Mesenchymal stem cell (in vitro differentiated cells and primary cell): ENCODE measurements around the gene ZDHHC13.
A peak's percentile ranks its signal among the peaks of the same experiment; 100 is the strongest.

Source experiments
- DNase-seq: peaks from one replicate; pipeline ENCODE4 v3.0.0-alpha.2; 2013
- H2AFZ ChIP-seq: one replicate; pipeline ENCODE4 v1.6.1; 2013; ENCODE audit warnings: low read depth, mild to moderate bottlenecking, control low read depth, inconsistent platforms, low read length, moderate library complexity
- H2AK5ac ChIP-seq: 2 replicates; pipeline ENCODE4 v1.6.1; 2013; ENCODE audit warnings: low read length, moderate library complexity, mild to moderate bottlenecking, inconsistent platforms; ENCODE audit not compliant: severe bottlenecking
- H2BK120ac ChIP-seq: one replicate; pipeline ENCODE4 v1.6.1; 2013; ENCODE audit warnings: low read depth, mild to moderate bottlenecking, inconsistent platforms, low read length, moderate library complexity
- H2BK12ac ChIP-seq, 2 experiments: one replicate each; pipeline ENCODE4 v1.6.1; 2013; ENCODE audit warnings: inconsistent platforms in 2 of 2, low read length in 2 of 2, mild to moderate bottlenecking in 2 of 2, moderate library complexity in 2 of 2, control low read depth in 1 of 2
- H2BK15ac ChIP-seq: one replicate; pipeline ENCODE4 v1.6.1; 2013; ENCODE audit warnings: mild to moderate bottlenecking, low read depth, inconsistent platforms; ENCODE audit not compliant: poor library complexity, severe bottlenecking
- H2BK5ac ChIP-seq: 2 replicates; pipeline ENCODE4 v1.6.1; 2013; ENCODE audit warnings: low read depth, mild to moderate bottlenecking, low read length, control low read depth, inconsistent platforms; ENCODE audit not compliant: poor library complexity, severe bottlenecking
- H3K14ac ChIP-seq, 2 experiments: one replicate each; pipeline ENCODE4 v1.6.1; 2013; ENCODE audit warnings: inconsistent platforms in 2 of 2, low read length in 2 of 2, control low read depth in 1 of 2, mild to moderate bottlenecking in 1 of 2, moderate library complexity in 1 of 2
- H3K18ac ChIP-seq, 2 experiments: one replicate each; pipeline ENCODE4 v1.6.1; 2013; ENCODE audit warnings: inconsistent platforms in 2 of 2, low read length in 2 of 2, control low read depth in 1 of 2, low read depth in 1 of 2, mild to moderate bottlenecking in 1 of 2
- H3K23ac ChIP-seq, 2 experiments: one replicate each; pipeline ENCODE4 v1.6.1; 2013; ENCODE audit warnings: inconsistent platforms in 2 of 2, low read length in 2 of 2, mild to moderate bottlenecking in 2 of 2, moderate library complexity in 2 of 2, control low read depth in 1 of 2
- H3K27ac ChIP-seq: 2 replicates; pipeline ENCODE4 v1.5.1; 2013; ENCODE audit warnings: mild to moderate bottlenecking, moderate library complexity, low read length, control low read depth, inconsistent platforms; ENCODE audit not compliant: poor library complexity, severe bottlenecking
- H3K27me3 ChIP-seq, 2 experiments: 2 replicates each; pipeline versions ENCODE4 v1.6.1 to v1.7.0; 2013; ENCODE audit warnings: low read length in 2 of 2, mild to moderate bottlenecking in 2 of 2, moderate library complexity in 2 of 2, control low read depth in 1 of 2, inconsistent platforms in 1 of 2; ENCODE audit not compliant: control insufficient read depth in 1 of 2, insufficient read depth in 1 of 2
- H3K36me3 ChIP-seq, 2 experiments: 2 replicates each; pipeline versions ENCODE4 v1.6.1 to v1.7.0; 2013; ENCODE audit warnings: low read length in 2 of 2, control low read depth in 1 of 2, inconsistent platforms in 1 of 2, low read depth in 1 of 2, mild to moderate bottlenecking in 1 of 2; ENCODE audit not compliant: insufficient read depth in 2 of 2, control insufficient read depth in 1 of 2
- H3K4ac ChIP-seq, 2 experiments: one replicate each; pipeline ENCODE4 v1.6.1; 2013; ENCODE audit warnings: inconsistent platforms in 2 of 2, low read length in 2 of 2, mild to moderate bottlenecking in 2 of 2, moderate library complexity in 2 of 2, control low read depth in 1 of 2, low read depth in 1 of 2
- H3K4me1 ChIP-seq: 2 replicates; pipeline ENCODE4 v1.6.1; 2013; ENCODE audit warnings: low read depth, low read length, control low read depth; ENCODE audit not compliant: control insufficient read depth, insufficient read depth
- H3K4me2 ChIP-seq: 2 replicates; pipeline ENCODE4 v1.6.1; 2013; ENCODE audit warnings: low read length, mild to moderate bottlenecking, inconsistent platforms; ENCODE audit not compliant: poor library complexity, severe bottlenecking
- H3K4me3 ChIP-seq, 2 experiments: 2 replicates each; pipeline versions ENCODE4 v1.5.1 to v1.7.0; 2013; ENCODE audit warnings: low read length in 2 of 2, mild to moderate bottlenecking in 2 of 2, control low read depth in 1 of 2, low read depth in 1 of 2; ENCODE audit not compliant: insufficient read depth in 1 of 2
- H3K79me1 ChIP-seq: replicated peaks from 2 replicates; pipeline ENCODE4 v1.6.1; 2013; ENCODE audit warnings: mild to moderate bottlenecking, control low read depth, low read length, inconsistent platforms; ENCODE audit not compliant: poor library complexity, severe bottlenecking
- H3K9ac ChIP-seq: 2 replicates; pipeline ENCODE4 v1.7.0; 2013; ENCODE audit warnings: mild to moderate bottlenecking, low read length, moderate library complexity
- H3K9me3 ChIP-seq: 2 replicates; pipeline ENCODE4 v1.7.0; 2013; ENCODE audit warnings: mild to moderate bottlenecking, low read length; ENCODE audit not compliant: control insufficient read depth
- H4K8ac ChIP-seq: one replicate; pipeline ENCODE4 v1.6.1; 2013; ENCODE audit warnings: inconsistent platforms, mild to moderate bottlenecking, low read length, moderate library complexity
- H4K91ac ChIP-seq: one replicate; pipeline ENCODE4 v1.6.1; 2013; ENCODE audit warnings: mild to moderate bottlenecking, low read length, inconsistent platforms
- WGBS: methylation state at CpG from one replicate; pipeline ENCODE4 v1.1.7; 2013; ENCODE audit warnings: mixed read lengths; 5-methylcytosine and 5-hydroxymethylcytosine counted together

Gene ZDHHC13

DNA sequence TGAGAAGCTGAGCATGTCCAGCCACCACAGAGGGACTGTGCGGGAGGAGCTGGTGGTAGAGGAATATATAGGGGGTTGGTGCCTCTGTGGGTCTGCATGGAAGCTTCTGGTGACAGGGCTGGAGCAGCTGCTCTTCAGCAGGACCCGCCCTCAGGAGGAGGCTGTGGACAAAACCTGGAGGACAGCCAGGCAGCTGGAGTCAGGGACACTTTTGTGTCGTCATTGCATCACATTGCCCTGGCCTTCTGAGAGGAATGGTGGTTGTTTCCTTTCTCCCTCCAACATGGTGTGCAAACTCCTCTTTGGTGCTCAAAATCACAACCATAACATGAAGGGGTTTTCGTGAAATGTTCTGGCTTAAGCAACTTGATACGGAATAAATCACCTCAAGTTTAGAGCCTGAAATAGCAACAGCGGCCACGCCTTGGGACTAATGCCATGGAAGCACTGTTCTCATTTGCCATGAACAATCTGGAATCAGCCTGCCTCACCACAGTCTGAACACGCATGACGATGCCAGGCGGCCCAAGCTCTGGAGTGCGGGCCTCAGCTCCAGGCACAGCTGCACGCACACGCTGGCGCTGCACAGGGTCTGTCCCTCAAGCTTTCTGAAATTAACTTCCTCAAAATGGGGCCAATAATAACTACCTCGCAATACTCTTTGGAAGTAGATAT is 102.0 kb downstream of the ZDHHC13 start:
- Histone ChIP-seq H2BK5ac (no peak overlapping the region), H3K4me1 (no peaks in the 10 kb centered on the region), H4K91ac (no peak overlapping the region), H3K27me3 (peaks cover 0 to 36% of the 10 kb centered on the region in 2 experiments), H2BK120ac (no peak overlapping the region), H3K36me3 (peaks cover 0 to 3% of the 10 kb centered on the region in 2 experiments), H3K4ac (no peak overlapping the region), H2BK15ac (no peak overlapping the region), H3K9ac (no peak overlapping the region), H3K23ac (no peak overlapping the region), H4K8ac (no peak overlapping the region), H3K4me3 (no peak overlapping the region), H3K4me2 (no peak overlapping the region), H2AFZ (no peak overlapping the region), H3K27ac (no peak overlapping the region), H3K14ac (no peak overlapping the region), H3K79me1 (no peaks in the 10 kb centered on the region), H2AK5ac (no peak overlapping the region), H3K9me3 (no peaks in the 10 kb centered on the region), H3K18ac (no peak overlapping the region), H2BK12ac (no peak overlapping the region)
- no peak for DNase-seq
- 93% methylated on average over 12 of the region's 15 CpGs for WGBS

DNA sequence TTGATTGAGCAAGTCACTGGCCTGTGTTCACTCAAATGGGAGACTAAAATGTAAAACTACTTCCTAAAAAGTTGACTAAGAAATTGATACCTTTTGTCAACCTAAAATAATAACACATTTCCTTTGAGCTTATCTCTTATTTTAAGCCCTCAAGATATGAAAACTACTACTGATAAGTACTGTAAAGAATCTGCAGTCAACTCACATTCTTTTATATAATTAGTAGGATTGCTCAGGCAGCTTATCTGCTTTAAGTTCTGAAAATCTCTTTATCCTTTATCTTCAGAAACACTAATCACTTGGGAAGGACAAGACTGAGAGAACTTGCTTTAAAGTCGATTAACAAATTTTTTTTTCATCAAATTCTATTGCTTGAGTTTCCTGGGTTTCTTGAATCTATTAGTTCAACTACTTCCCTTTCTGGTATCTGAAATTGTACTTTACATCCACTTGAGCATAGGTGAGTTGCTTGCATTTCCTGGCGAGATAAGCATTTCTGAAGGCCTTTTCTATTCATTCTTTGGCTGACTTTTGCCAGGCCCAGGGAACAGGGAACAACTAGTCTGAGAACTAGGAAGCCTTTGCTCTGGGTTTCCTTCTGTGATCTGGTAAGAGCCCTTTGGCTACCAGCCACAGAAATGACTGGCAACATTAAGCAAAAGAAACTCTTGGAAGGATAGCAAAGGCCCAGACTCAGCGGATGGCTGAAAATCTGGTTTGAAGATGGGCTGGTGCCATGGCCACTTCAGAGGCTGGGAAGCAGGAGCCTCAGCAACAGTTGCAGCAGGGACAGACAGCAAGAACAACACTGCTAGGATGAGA is 104.1 kb downstream of the ZDHHC13 start:
- Histone ChIP-seq H2BK15ac (no peak overlapping the region), H4K91ac (no peak overlapping the region), H2BK5ac (no peak overlapping the region), H3K18ac (no peak overlapping the region), H3K36me3 (peaks cover 0 to 3% of the 10 kb centered on the region in 2 experiments), H3K4me3 (no peak overlapping the region), H3K4me1 (no peaks in the 10 kb centered on the region), H2BK12ac (no peak overlapping the region), H3K9me3 (no peaks in the 10 kb centered on the region), H3K9ac (no peak overlapping the region), H3K4ac (no peak overlapping the region), H4K8ac (no peak overlapping the region), H3K27me3 (peaks cover 0 to 27% of the 10 kb centered on the region in 2 experiments), H3K4me2 (no peak overlapping the region), H2AFZ (no peak overlapping the region), H3K14ac (no peak overlapping the region), H3K27ac (no peak overlapping the region), H3K79me1 (no peaks in the 10 kb centered on the region), H3K23ac (no peak overlapping the region), H2BK120ac (no peak overlapping the region), H2AK5ac (no peak overlapping the region)
- no peak for DNase-seq
- 72% methylated on average over 2 of the region's 3 CpGs for WGBS

DNA sequence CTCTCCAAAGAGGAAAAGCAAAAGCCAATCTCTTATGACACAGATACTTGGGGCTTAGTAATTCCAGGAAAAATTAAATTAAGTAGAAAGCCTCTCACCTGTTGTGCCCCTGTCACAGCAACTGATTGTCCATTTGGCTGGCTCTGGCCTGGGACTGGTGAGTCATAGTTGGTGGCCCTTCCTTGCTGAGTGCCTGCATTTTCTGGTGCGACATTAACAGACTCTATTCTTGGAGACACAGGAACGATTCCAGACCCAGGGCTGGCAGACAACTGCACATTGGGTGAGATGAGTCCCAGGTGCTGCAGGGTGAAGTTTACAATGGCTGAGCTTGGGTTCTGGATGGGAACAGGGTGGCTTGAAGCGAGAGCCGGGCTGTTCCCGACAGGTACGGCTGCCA is 108.2 kb downstream of the ZDHHC13 start:
- H2AFZ ChIP-seq, result no peak overlapping the region
- WGBS, result 96% methylated on average over 6 of the region's 6 CpGs
- DNase-seq, result no peak

DNA sequence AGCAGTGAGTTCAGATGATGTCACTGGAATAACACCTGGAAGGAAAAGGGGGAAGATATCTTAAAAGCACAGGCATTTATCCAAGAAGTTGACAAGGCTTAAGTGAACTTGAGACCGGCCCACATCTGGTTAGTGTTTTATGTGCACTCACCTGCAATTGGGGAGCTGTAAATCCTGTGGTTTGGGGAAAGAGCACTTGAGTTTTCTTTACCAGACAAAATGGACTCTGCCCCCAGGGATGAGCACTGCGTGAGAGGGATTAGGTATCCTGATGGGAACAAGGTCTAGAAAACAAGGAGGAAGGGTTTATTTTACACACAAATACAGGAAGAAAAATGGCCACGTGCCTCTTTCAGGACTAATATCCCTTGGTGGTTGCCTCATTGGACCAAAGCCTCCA is 108.6 kb downstream of the ZDHHC13 start:
- Histone ChIP-seq H3K79me1 (no peaks in the 10 kb centered on the region), H2BK15ac (no peak overlapping the region), H2AFZ (no peak overlapping the region), H3K36me3 (peaks cover 0 to 7% of the 10 kb centered on the region in 2 experiments), H2BK12ac (no peak overlapping the region), H3K4ac (no peak overlapping the region), H3K18ac (no peak overlapping the region), H3K4me1 (no peaks in the 10 kb centered on the region), H3K27ac (no peak overlapping the region), H3K23ac (no peak overlapping the region), H3K27me3 (no peaks in the 10 kb centered on the region), H3K14ac (no peak overlapping the region), H3K4me2 (no peak overlapping the region), H3K9me3 (no peaks in the 10 kb centered on the region), H4K8ac (no peak overlapping the region), H3K4me3 (no peak overlapping the region), H2BK5ac (no peak overlapping the region), H4K91ac (no peak overlapping the region), H3K9ac (no peak overlapping the region), H2BK120ac (no peak overlapping the region), H2AK5ac (no peak overlapping the region)
- 99% methylated on average over 3 of the region's 3 CpGs for WGBS
- no peak for DNase-seq

More for the DNA sequence above, 108.2 kb downstream of the ZDHHC13 start:
- Histone ChIP-seq H4K8ac (no peak overlapping the region), H3K36me3 (peaks cover 0 to 7% of the 10 kb centered on the region in 2 experiments), H3K4me1 (no peaks in the 10 kb centered on the region), H3K79me1 (no peaks in the 10 kb centered on the region), H3K9me3 (no peaks in the 10 kb centered on the region), H2AK5ac (no peak overlapping the region), H2BK120ac (no peak overlapping the region), H2BK5ac (no peak overlapping the region), H3K18ac (no peak overlapping the region), H3K4ac (no peak overlapping the region), H3K27me3 (no peaks in the 10 kb centered on the region), H3K23ac (no peak overlapping the region), H3K4me3 (no peak overlapping the region), H3K9ac (no peak overlapping the region), H3K27ac (no peak overlapping the region), H4K91ac (peak overlapping the region; percentile 19), H2BK12ac (no peak overlapping the region), H3K14ac (no peak overlapping the region), H2BK15ac (no peak overlapping the region), H3K4me2 (no peak overlapping the region)
